Activated T-cell treated with anti-CD3 and anti-CD28 coated beads for 1 hour (primary cell): ENCODE measurements around the gene GLT8D1.

Source experiments
- DNase-seq: peaks from one replicate; pipeline ENCODE4 v3.0.0-alpha.2; 2020; ENCODE audit warnings: low read depth

GLT8D1 gene

GRCh38 chr3:52712291-52713212, 7.0 kb upstream of the GLT8D1 start:
- no peak for DNase-seq

GRCh38 chr3:52710512-52710911, 4.9 kb upstream of the GLT8D1 start:
- no peak for DNase-seq

- no peak for DNase-seq
Measured at GRCh38 chr3:52707585-52707984, 2.0 kb upstream of the GLT8D1 start.

GRCh38 chr3:52705438-52705687, 228 bp downstream of the GLT8D1 start:
- no peak for DNase-seq

GRCh38 chr3:52704611-52705437, 767 bp downstream of the GLT8D1 start:
- no peak for DNase-seq

GRCh38 chr3:52703341-52703740, 2.2 kb downstream of the GLT8D1 start:
- DNase-seq, result no peak

GRCh38 chr3:52697632-52697965, 8.0 kb downstream of the GLT8D1 start:
- no peak for DNase-seq

GRCh38 chr3:52696830-52697631, 8.6 kb downstream of the GLT8D1 start:
- no peak for DNase-seq

- DNase-seq, result no peak
Measured at GRCh38 chr3:52695798-52696671, 9.6 kb downstream of the GLT8D1 start.

GRCh38 chr3:52694528-52695189, 10.9 kb downstream of the GLT8D1 start:
- no peak for DNase-seq

- no peak for DNase-seq
Measured at GRCh38 chr3:52693071-52693470, 12.5 kb downstream of the GLT8D1 start.

- DNase-seq, result no peak
Measured at GRCh38 chr3:52690560-52690959, 15.0 kb downstream of the GLT8D1 start.

- DNase-seq, result no peak
Measured at GRCh38 chr3:52689151-52689550, 16.4 kb downstream of the GLT8D1 start.

GRCh38 chr3:52688266-52688665, 17.3 kb downstream of the GLT8D1 start:
- DNase-seq, result no peak

GRCh38 chr3:52685709-52686691, 19.6 kb downstream of the GLT8D1 start, which contains the start of the genes GNL3 and PBRM1:
Gene GNL3 (plus strand): TSS chr3:52686032. CDS start chr3:52686093, 61 bp downstream.
Gene PBRM1 (minus strand): TSS chr3:52685913.
- DNase-seq, result peak; percentile 86

- DNase-seq, result peak; percentile 54
Measured at GRCh38 chr3:52685285-52685708, 20.3 kb downstream of the GLT8D1 start.

GRCh38 chr3:52684184-52684583, 21.4 kb downstream of the GLT8D1 start:
- no peak for DNase-seq

GRCh38 chr3:52683611-52684010, 22.0 kb downstream of the GLT8D1 start:
- no peak for DNase-seq

- no peak for DNase-seq
Measured at GRCh38 chr3:52682016-52682415, 23.6 kb downstream of the GLT8D1 start.

GRCh38 chr3:52681596-52681995, 24.0 kb downstream of the GLT8D1 start:
- no peak for DNase-seq
